Spleen (tissue), 11 donors: ENCODE data around the gene FOXM1. TPM values are rescaled to one million over a fixed set of nuclear protein-coding genes. Genes with fewer than 3 reads are reported as not detected.

Experiments
- DNase-seq: peaks from one replicate; pipeline ENCODE4 v3.0.0-alpha.2; 2020
- H3K27ac ChIP-seq, 8 donors: fragments of 200-600 bp; sonication (generic) in 7 of 8; 1 replicate in 4 of 8; 2 replicates in 4 of 8; pipeline versions ENCODE4 v1.5.0 to v1.8.0; 2016 to 2021; ENCODE audit warnings: inconsistent platforms in 4 of 8, mild to moderate bottlenecking in 4 of 8, moderate library complexity in 1 of 8
- H3K27me3 ChIP-seq, 7 donors: fragments of 200-600 bp; sonication (generic) in 6 of 7; replicated peaks in 1 of 7; 1 replicate in 4 of 7; 2 replicates in 3 of 7; pipeline versions ENCODE4 v1.5.0 to v1.8.0; 2016 to 2021; ENCODE audit warnings: inconsistent platforms in 3 of 7, mild to moderate bottlenecking in 1 of 7
- H3K36me3 ChIP-seq, 6 donors: fragments of 200-600 bp; sonication (generic) in 5 of 6; 1 replicate in 4 of 6; 2 replicates in 2 of 6; pipeline versions ENCODE4 v1.5.0 to v1.8.0; 2016 to 2021; ENCODE audit warnings: inconsistent platforms in 2 of 6
- H3K4me1 ChIP-seq, 6 donors: fragments of 200-600 bp; sonication (generic) in 5 of 6; 1 replicate in 3 of 6; 2 replicates in 3 of 6; pipeline versions ENCODE4 v1.5.0 to v1.8.0; 2016 to 2021; ENCODE audit warnings: inconsistent platforms in 3 of 6
- H3K4me3 ChIP-seq, 8 donors: fragments of 200-600 bp; sonication (generic) in 7 of 8; 1 replicate in 4 of 8; 2 replicates in 4 of 8; pipeline versions ENCODE4 v1.5.0 to v1.8.0; 2016 to 2021; ENCODE audit warnings: inconsistent platforms in 4 of 8, mild to moderate bottlenecking in 4 of 8, moderate library complexity in 2 of 8
- H3K9me3 ChIP-seq, 8 donors: fragments of 200-600 bp; sonication (generic) in 7 of 8; 1 replicate in 4 of 8; 2 replicates in 4 of 8; pipeline versions ENCODE4 v1.5.0 to v1.8.0; 2016 to 2021; ENCODE audit warnings: inconsistent platforms in 4 of 8
- POLR2A ChIP-seq, 3 donors: fragments of 450-650 bp; IDR thresholded peaks; one replicate each; pipeline ENCODE4 v1.5.1; 2017; ENCODE audit warnings: antibody characterized with exemption in 3 of 3, mild to moderate bottlenecking in 1 of 3
- POLR2AphosphoS5 ChIP-seq, 3 donors: sonication (generic); formaldehyde crosslinking; IDR thresholded peaks; one replicate each; pipeline ENCODE4 v1.5.1; 2017; ENCODE audit warnings: antibody characterized with exemption in 3 of 3
- WGBS, 5 donors: extraction: QIAGEN DNeasy Blood & Tissue Kit in 3 of 5; methylation state at CpG; one replicate each; pipeline versions ENCODE4 v1.1.5 to v1.1.7; 2013 to 2018; 5-methylcytosine and 5-hydroxymethylcytosine counted together
- intact Hi-C: fragments of 100-400 bp; cut with DNase I; formaldehyde crosslinking; loops from one replicate; pipeline ENCODE4 v1.15.0; 2023; ENCODE audit warnings: low total_unique reads
- polyA plus RNA-seq, 3 donors: library from polyadenylated mRNA; stranded (reverse); fragments of 200-250 nt; gene quantifications; one replicate each; pipeline ENCODE4 v1.2.1, GENCODE V29; 2013
- total RNA-seq, 7 donors: library from RNA; depleted of rRNA in 3 of 7; stranded (reverse); fragments of >200 nt in 3 of 7; fragmentation: NEBNext Ultra II Directional in 4 of 7; extraction: Animal tissue kit (Norgen Biotek cat#: 25700) in 4 of 7; gene quantifications; one replicate each; pipeline versions ENCODE4 v1.1.0 to v1.2.1, GENCODE V29; 2016 to 2021
- TF ChIP-seq, protein P1 (sequence below), 11 experiments: fragments of 200-600 bp in 7 of 11; fragments of 450-650 bp in 4 of 11; sonication (generic) in 4 of 11; IDR thresholded peaks in 8 of 11; conservative IDR thresholded peaks in 3 of 11; 1 replicate in 7 of 11; 2 replicates in 4 of 11; pipeline versions ENCODE4 v1.4.0 to v1.8.0; 2016 to 2021; ENCODE audit warnings: antibody characterized with exemption in 11 of 11, inconsistent platforms in 4 of 11, mild to moderate bottlenecking in 1 of 11
- donor health status: healthy with polysubstance abuse.
- donor health status: DM: no; HTN: no; CAD: no; lungs with moderate emphysema.
- donor health status: DM: no; HTN: no; CAD: no.
- donor health status: Bipolar disorder and iron deficiency.
- donor health status: healthy.
- donor health status: DM: no; HTN: no; CAD: no.
- donor health status: DM: yes; HTN: yes; CAD: no.

The FOXM1 gene
- total and polyA plus RNA-seq, 10 donors = 1.8 to 10.2 (median 4.5) TPM

GRCh38 chr12:2834581-2835491 is 42.1 kb downstream of the FOXM1 start, which contains the start of gene NRIP2:
NRIP2 (minus strand) TSS chr12:2835035; CDS start chr12:2834983, 52 bp downstream.
- Histone ChIP-seq H3K27me3 (peaks cover 0 to 11% (median 0%) of the 10 kb centered on the region in 7 donors), H3K4me3 (peak within 1 kb of the TSS in 7 of 8 donors; percentile 14 to 59 (median 24)), H3K9me3 (no peaks in the 10 kb centered on the region), H3K27ac (peak within 1 kb of the TSS in 7 of 8 donors; percentile 7 to 75 (median 65)), H3K4me1 (peaks cover 0 to 26% (median 6%) of the 10 kb centered on the region in 6 donors), H3K36me3 (peaks cover 0 to 63% (median 14%) of the 10 kb centered on the region in 6 donors)
- DNase-seq = no peak
- TF ChIP-seq POLR2AphosphoS5 (IDR thresholded peaks at IDR 0.05) (peak in 2 of 3 donors; percentile 41 to 61), POLR2A (IDR thresholded peaks at IDR 0.05) (no peak)
- TF ChIP-seq, protein P1, sequence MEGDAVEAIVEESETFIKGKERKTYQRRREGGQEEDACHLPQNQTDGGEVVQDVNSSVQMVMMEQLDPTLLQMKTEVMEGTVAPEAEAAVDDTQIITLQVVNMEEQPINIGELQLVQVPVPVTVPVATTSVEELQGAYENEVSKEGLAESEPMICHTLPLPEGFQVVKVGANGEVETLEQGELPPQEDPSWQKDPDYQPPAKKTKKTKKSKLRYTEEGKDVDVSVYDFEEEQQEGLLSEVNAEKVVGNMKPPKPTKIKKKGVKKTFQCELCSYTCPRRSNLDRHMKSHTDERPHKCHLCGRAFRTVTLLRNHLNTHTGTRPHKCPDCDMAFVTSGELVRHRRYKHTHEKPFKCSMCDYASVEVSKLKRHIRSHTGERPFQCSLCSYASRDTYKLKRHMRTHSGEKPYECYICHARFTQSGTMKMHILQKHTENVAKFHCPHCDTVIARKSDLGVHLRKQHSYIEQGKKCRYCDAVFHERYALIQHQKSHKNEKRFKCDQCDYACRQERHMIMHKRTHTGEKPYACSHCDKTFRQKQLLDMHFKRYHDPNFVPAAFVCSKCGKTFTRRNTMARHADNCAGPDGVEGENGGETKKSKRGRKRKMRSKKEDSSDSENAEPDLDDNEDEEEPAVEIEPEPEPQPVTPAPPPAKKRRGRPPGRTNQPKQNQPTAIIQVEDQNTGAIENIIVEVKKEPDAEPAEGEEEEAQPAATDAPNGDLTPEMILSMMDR (IDR thresholded peaks at IDR 0.05 in 8 of 11, conservative IDR thresholded peaks at IDR 0.05 in 3 of 11) = peak in 1 of 11 experiments; percentile 12
- intact Hi-C loops = no loop called here
- 32 to 38% (median 33%) methylated on average over 20 to 32 of the region's 32 CpGs for WGBS, 5 donors

GRCh38 chr12:2833810-2834209 is 43.2 kb downstream of the FOXM1 start:
- TF ChIP-seq POLR2AphosphoS5 (IDR thresholded peaks at IDR 0.05) = peak in 2 of 3 donors; percentile 35 to 65
- TF ChIP-seq, protein P1 (IDR thresholded peaks at IDR 0.05 in 8 of 11, conservative IDR thresholded peaks at IDR 0.05 in 3 of 11) = no peak
- TF ChIP-seq POLR2A (IDR thresholded peaks at IDR 0.05) = no peak
- Histone ChIP-seq H3K4me1 (peaks cover 0 to 26% (median 6%) of the 10 kb centered on the region in 6 donors), H3K27me3 (peaks cover 0 to 11% (median 0%) of the 10 kb centered on the region in 7 donors), H3K4me3 (peak overlapping the region in 4 of 8 donors; percentile 17 to 59 (median 36)), H3K36me3 (peaks cover 0 to 63% (median 19%) of the 10 kb centered on the region in 6 donors), H3K9me3 (no peaks in the 10 kb centered on the region), H3K27ac (peak overlapping the region in 6 of 8 donors; percentile 9 to 75 (median 67))
- 70 to 84% (median 83%) methylated on average over 9 of the region's 9 CpGs for WGBS, 5 donors
- intact Hi-C loops = no loop called here
- no peak for DNase-seq

DNA sequence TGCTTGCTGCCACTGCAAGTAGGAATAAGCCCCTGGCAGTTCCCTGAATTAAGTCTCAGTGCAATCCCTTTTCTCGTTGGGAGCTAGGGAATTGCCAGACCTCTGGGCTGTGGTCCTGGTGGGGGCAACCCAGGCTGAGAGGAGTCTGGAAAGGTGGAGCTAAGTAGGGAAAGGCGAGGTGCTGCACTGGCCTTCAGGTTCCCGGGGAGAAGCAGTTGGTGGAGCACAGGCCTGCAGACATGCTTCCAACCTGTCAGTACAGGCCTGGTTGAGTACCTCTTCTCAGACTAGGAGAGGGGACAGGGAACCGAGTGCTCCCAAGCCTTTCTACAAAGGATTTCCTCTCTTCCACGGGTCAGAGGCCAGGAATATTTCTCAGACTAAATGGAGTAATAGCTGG is 43.6 kb downstream of the FOXM1 start:
- peak overlapping the region in 3 of 8 donors; percentile 65 to 75 (median 72) for H3K27ac ChIP-seq
- peak overlapping the region in 2 of 8 donors; percentile 43 to 59 for H3K4me3 ChIP-seq
- TF ChIP-seq POLR2A (IDR thresholded peaks at IDR 0.05) (no peak), POLR2AphosphoS5 (IDR thresholded peaks at IDR 0.05) (no peak)
- TF ChIP-seq, protein P1 (IDR thresholded peaks at IDR 0.05 in 8 of 11, conservative IDR thresholded peaks at IDR 0.05 in 3 of 11) = no peak
- WGBS, 5 donors = 63 to 72% (median 65%) methylated on average over 5 of the region's 5 CpGs
- DNase-seq = no peak
- intact Hi-C loops = no loop called here
- no peaks in the 10 kb centered on the region for H3K9me3 ChIP-seq
- H3K4me1 ChIP-seq = peaks cover 0 to 26% (median 6%) of the 10 kb centered on the region in 6 donors
- peaks cover 0 to 11% (median 0%) of the 10 kb centered on the region in 7 donors for H3K27me3 ChIP-seq
- H3K36me3 ChIP-seq = peaks cover 0 to 63% (median 22%) of the 10 kb centered on the region in 6 donors
